ENCODE results near the gene TKFC.

GRCh38 chr11:61328351-61328750, 4.7 kb upstream of the TKFC start:
- no peak for TF ChIP-seq POLR2A (IDR thresholded peaks at IDR 0.05)
- TF ChIP-seq, protein P1, sequence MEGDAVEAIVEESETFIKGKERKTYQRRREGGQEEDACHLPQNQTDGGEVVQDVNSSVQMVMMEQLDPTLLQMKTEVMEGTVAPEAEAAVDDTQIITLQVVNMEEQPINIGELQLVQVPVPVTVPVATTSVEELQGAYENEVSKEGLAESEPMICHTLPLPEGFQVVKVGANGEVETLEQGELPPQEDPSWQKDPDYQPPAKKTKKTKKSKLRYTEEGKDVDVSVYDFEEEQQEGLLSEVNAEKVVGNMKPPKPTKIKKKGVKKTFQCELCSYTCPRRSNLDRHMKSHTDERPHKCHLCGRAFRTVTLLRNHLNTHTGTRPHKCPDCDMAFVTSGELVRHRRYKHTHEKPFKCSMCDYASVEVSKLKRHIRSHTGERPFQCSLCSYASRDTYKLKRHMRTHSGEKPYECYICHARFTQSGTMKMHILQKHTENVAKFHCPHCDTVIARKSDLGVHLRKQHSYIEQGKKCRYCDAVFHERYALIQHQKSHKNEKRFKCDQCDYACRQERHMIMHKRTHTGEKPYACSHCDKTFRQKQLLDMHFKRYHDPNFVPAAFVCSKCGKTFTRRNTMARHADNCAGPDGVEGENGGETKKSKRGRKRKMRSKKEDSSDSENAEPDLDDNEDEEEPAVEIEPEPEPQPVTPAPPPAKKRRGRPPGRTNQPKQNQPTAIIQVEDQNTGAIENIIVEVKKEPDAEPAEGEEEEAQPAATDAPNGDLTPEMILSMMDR (IDR thresholded peaks at IDR 0.05 in 4 of 5, conservative IDR thresholded peaks at IDR 0.05 in 1 of 5): no peak
